ENCODE results near the gene SLC34A3. TPM values are rescaled to one million over a fixed set of nuclear protein-coding genes. Genes with fewer than 3 reads are reported as not detected.
A peak's percentile ranks its signal among the peaks of the same experiment; 100 is the strongest.

SLC34A3 gene
- total RNA-seq, 1 experiment from 2014 or later, result 2.5 TPM

DNA sequence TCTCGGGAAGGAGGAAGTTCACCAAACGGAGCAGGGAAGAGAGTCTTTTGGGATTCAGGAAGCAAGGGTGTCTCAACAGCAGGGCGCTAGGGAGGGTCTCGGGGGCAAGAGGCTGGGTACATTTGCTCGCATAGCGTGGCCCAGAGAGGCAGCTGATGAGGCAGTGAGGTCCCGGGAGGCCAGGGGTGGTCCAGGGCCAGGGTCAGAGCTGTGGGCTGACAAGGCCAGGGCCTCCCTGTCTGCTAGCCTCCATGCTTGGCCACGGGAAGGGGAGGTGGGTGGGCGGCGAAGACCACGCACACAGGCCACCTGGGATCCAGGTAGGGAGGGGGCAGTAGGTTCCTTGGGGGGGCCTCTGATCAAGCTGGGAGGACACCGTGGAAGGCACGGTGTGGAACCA, 19.2 kb upstream of the SLC34A3 start:
- Histone ChIP-seq H3K79me2 (ENCODE audit: low read depth) (peaks cover 15% of the 10 kb centered on the region), H3F3A (ENCODE audit: insufficient read depth, low read depth) (peaks cover 3% of the 10 kb centered on the region; the same call in 1 of the 2 replicates), H3K4me3 (no peak overlapping the region), H3K9me2 (ENCODE audit: insufficient read depth) (no peaks in the 10 kb centered on the region), H3K27me3 (ENCODE audit: insufficient read depth, low read depth) (no peaks in the 10 kb centered on the region), H3K4me1 (replicated peaks; ENCODE audit: insufficient read depth) (peaks cover 3% of the 10 kb centered on the region), H4K20me1 (ENCODE audit: insufficient read depth) (no peaks in the 10 kb centered on the region), H3K9me3 (ENCODE audit: insufficient read depth, low read depth) (no peaks in the 10 kb centered on the region), H3K36me3 (ENCODE audit: low read depth) (no peaks in the 10 kb centered on the region), H3K4me2 (no peak overlapping the region), H2AFZ (no peak overlapping the region), H3K27ac (no peak overlapping the region)
- TF ChIP-seq, protein P1, sequence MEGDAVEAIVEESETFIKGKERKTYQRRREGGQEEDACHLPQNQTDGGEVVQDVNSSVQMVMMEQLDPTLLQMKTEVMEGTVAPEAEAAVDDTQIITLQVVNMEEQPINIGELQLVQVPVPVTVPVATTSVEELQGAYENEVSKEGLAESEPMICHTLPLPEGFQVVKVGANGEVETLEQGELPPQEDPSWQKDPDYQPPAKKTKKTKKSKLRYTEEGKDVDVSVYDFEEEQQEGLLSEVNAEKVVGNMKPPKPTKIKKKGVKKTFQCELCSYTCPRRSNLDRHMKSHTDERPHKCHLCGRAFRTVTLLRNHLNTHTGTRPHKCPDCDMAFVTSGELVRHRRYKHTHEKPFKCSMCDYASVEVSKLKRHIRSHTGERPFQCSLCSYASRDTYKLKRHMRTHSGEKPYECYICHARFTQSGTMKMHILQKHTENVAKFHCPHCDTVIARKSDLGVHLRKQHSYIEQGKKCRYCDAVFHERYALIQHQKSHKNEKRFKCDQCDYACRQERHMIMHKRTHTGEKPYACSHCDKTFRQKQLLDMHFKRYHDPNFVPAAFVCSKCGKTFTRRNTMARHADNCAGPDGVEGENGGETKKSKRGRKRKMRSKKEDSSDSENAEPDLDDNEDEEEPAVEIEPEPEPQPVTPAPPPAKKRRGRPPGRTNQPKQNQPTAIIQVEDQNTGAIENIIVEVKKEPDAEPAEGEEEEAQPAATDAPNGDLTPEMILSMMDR (conservative IDR thresholded peaks at IDR 0.05), result no peak
- TF ChIP-seq EZH2 (IDR thresholded peaks at IDR 0.05; ENCODE audit: low read depth), result no peak
- POLR2A ChIA-PET (ENCODE audit: unreplicated experiment), result no interaction called here
- no peak for DNase-seq
- intact Hi-C loops (cut with micrococcal nuclease; ENCODE audit: unreplicated experiment), result no loop called here
- CTCF ChIA-PET, result no interaction called here
- BruUV-seq (replicated peaks), result no TSS peak

DNA sequence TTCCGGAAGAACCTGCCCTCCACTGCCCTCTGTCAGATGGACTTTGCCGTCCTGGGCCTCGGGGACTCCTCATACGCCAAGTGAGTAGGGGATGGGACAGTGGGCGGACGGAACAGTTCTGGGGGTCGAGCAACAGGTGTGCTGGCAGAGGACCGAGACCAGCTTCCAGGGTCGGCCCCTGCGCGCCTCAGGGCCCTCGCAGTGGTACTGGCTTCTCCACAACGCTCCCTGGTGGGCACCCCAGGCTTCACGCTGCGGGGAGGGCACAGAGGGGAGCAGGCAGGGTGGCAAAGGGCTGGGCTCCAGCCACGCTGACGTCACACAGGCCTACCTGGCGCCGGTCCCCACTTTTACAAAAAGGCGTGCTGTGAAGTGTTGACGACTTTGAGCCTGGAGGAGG, 18.2 kb upstream of the SLC34A3 start:
- ChIA-PET POLR2A (ENCODE audit: unreplicated experiment) (no interaction called here), CTCF (no interaction called here)
- no peak overlapping the region for H3K4me3 ChIP-seq
- no peaks in the 10 kb centered on the region for H3K36me3 ChIP-seq (ENCODE audit: low read depth)
- DNase-seq, result no peak
- H3K27me3 ChIP-seq (ENCODE audit: insufficient read depth, low read depth), result no peaks in the 10 kb centered on the region
- H4K20me1 ChIP-seq (ENCODE audit: insufficient read depth), result no peaks in the 10 kb centered on the region
- H3K9me2 ChIP-seq (ENCODE audit: insufficient read depth), result no peaks in the 10 kb centered on the region
- H3K4me2 ChIP-seq, result no peak overlapping the region
- peaks cover 9% of the 10 kb centered on the region for H3K4me1 ChIP-seq (replicated peaks; ENCODE audit: insufficient read depth)
- H3K27ac ChIP-seq, result no peak overlapping the region
- no peak overlapping the region for H2AFZ ChIP-seq
- peaks cover 8% of the 10 kb centered on the region; the same call in 1 of the 2 replicates for H3F3A ChIP-seq (ENCODE audit: insufficient read depth, low read depth)
- intact Hi-C loops (cut with micrococcal nuclease; ENCODE audit: unreplicated experiment), result no loop called here
- BruUV-seq (replicated peaks), result no TSS peak
- H3K9me3 ChIP-seq (ENCODE audit: insufficient read depth, low read depth), result no peaks in the 10 kb centered on the region
- TF ChIP-seq, protein P1 (conservative IDR thresholded peaks at IDR 0.05), result no peak
- no peak for TF ChIP-seq EZH2 (IDR thresholded peaks at IDR 0.05; ENCODE audit: low read depth)
- peaks cover 5% of the 10 kb centered on the region; the same call in 1 of the 2 replicates for H3K79me2 ChIP-seq (ENCODE audit: low read depth)

DNA sequence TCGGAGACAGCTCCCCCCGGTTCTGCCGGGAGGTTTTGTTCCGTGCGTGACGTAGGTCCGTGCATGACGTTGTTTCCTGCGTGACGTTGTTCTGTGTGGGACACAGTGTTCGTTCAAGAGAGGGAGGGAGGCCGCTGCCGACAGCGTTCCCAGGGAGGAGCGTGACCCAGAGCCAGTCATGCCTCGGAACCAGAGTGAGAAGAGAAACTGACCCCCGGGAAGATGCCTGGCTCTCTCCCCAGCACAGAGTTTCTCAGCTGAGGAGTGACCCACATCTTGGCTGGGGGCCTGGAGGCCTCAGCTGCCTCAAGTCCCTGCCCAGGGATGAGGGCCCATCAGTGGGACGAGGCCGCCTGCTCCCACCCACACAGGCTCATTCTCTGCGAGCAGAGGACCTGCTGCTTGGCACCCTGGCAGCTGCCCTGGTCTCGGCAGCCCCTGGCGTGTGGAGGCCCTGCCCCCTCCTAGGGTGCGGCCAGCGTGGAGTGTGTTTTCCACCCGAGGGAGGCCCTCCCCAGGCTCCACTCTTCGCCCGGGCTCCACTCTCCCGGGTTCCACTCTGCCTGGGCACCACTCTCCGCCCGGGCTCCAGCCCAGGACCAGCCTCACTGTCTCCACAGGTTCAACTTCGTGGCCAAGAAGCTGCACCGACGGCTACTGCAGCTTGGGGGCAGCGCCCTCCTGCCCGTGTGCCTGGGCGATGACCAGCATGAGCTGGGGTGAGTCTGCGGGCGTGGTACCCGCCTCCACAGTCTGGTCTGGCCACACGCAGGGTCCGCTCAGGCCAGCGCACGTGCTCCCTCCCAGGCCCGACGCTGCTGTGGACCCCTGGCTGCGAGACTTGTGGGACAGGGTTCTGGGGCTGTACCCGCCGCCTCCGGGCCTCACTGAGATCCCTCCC, 17.3 kb upstream of the SLC34A3 start:
- ChIA-PET POLR2A (ENCODE audit: unreplicated experiment) (interaction anchor here (0.7 kb wide), 1 partner anchor 24 kb away, joined by 3 read pairs; no protein-coding TSS in a partner anchor), CTCF (interaction anchor here (0.6 to 0.7 kb wide), 2 partner anchors 89 to 143 kb away, joined by 3 to 4 read pairs; no protein-coding TSS in a partner anchor)
- Histone ChIP-seq H2AFZ (no peak overlapping the region), H3K4me2 (no peak overlapping the region), H3K4me1 (replicated peaks; ENCODE audit: insufficient read depth) (peaks cover 17% of the 10 kb centered on the region), H4K20me1 (ENCODE audit: insufficient read depth) (no peaks in the 10 kb centered on the region; the same call in 1 of the 2 replicates), H3K9me3 (ENCODE audit: insufficient read depth, low read depth) (no peaks in the 10 kb centered on the region), H3K36me3 (ENCODE audit: low read depth) (no peaks in the 10 kb centered on the region), H3K27me3 (ENCODE audit: insufficient read depth, low read depth) (no peaks in the 10 kb centered on the region), H3K9me2 (ENCODE audit: insufficient read depth) (no peaks in the 10 kb centered on the region), H3K4me3 (no peak overlapping the region), H3F3A (ENCODE audit: insufficient read depth, low read depth) (peaks cover 10% of the 10 kb centered on the region; the same call in 1 of the 2 replicates), H3K79me2 (ENCODE audit: low read depth) (no peaks in the 10 kb centered on the region), H3K27ac (no peak overlapping the region)
- BruUV-seq (replicated peaks), result no TSS peak
- DNase-seq, result no peak
- intact Hi-C loops (cut with micrococcal nuclease; ENCODE audit: unreplicated experiment), result no loop called here
- TF ChIP-seq, protein P1 (conservative IDR thresholded peaks at IDR 0.05), result peak; percentile 51
- TF ChIP-seq EZH2 (IDR thresholded peaks at IDR 0.05; ENCODE audit: low read depth), result no peak

Data from PC-9 (cell line).